WI38 (cell line): ENCODE results near the gene TTC6.

Experiments used
- H3K4me3 ChIP-seq: 2 replicates; pipeline ENCODE4 v1.5.1; 2011; ENCODE audit warnings: low read depth, mild to moderate bottlenecking, control low read depth, low read length
- CTCF ChIP-seq: IDR thresholded peaks from 2 replicates; pipeline ENCODE4 v1.5.1; 2012; ENCODE audit warnings: low read depth, mild to moderate bottlenecking, control low read depth, low read length

The TTC6 gene

GRCh38 chr14:37579274-37579673 lies 16.2 kb upstream of the TTC6 start:
- H3K4me3 ChIP-seq = no peak overlapping the region
- TF ChIP-seq CTCF = no peak

GRCh38 chr14:37580146-37580545 lies 15.3 kb upstream of the TTC6 start:
- no peak for TF ChIP-seq CTCF
- H3K4me3 ChIP-seq = no peak overlapping the region

- TF ChIP-seq CTCF = no peak
- H3K4me3 ChIP-seq = peak overlapping the region; percentile 53
These were observed 11.8 kb upstream of the TTC6 start for GRCh38 chr14:37583358-37584210.

GRCh38 chr14:37584211-37585100 lies 11.0 kb upstream of the TTC6 start:
- peak overlapping the region; percentile 53; the same call in 1 of the 2 replicates for H3K4me3 ChIP-seq
- no peak for TF ChIP-seq CTCF

- no peak for TF ChIP-seq CTCF
- H3K4me3 ChIP-seq = no peak overlapping the region
These were observed 10.3 kb upstream of the TTC6 start for GRCh38 chr14:37585101-37585511.

GRCh38 chr14:37585971-37586796 lies 9.2 kb upstream of the TTC6 start:
- no peak overlapping the region for H3K4me3 ChIP-seq
- TF ChIP-seq CTCF = no peak
